ENCODE results near the gene TMC7.
"Not testable (repeated sequence)": the region's sequence is repeated elsewhere in the genome, so short reads cannot be mapped to it uniquely, and the experiment has no call there.

The TMC7 gene

GRCh38 chr16:18983565-18984434 lies at the start of gene TMC7:
TMC7 (plus strand) TSS chr16:18983934; CDS start chr16:18984064, 130 bp downstream.
- DNase-seq: peak; percentile 38

- DNase-seq: no peak
These were observed 46.9 kb upstream of the TMC7 start for GRCh38 chr16:18936727-18937340.

DNA sequence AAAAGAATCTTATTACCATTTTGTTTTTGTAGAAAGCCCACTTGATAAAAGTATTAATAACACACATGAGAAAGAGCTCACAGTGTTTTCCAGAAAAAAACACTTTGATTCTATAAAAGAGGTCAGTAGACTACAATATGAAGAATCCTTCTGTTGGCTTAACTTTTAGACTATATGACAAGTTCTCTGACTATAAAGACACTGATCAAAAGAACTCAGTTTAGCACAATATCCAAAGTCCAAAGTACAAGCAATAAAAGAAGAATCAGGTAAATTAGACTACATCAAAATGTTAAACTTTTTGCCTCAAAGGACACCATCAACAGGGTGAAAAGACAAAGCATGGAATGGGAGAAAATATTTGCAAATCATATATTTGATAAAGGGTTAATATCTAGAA lies 46.3 kb upstream of the TMC7 start:
- no peak for DNase-seq

GRCh38 chr16:18938986-18939385 lies 44.7 kb upstream of the TMC7 start:
- DNase-seq: no peak

GRCh38 chr16:18941471-18941870 lies 42.3 kb upstream of the TMC7 start:
- no peak for DNase-seq

DNA sequence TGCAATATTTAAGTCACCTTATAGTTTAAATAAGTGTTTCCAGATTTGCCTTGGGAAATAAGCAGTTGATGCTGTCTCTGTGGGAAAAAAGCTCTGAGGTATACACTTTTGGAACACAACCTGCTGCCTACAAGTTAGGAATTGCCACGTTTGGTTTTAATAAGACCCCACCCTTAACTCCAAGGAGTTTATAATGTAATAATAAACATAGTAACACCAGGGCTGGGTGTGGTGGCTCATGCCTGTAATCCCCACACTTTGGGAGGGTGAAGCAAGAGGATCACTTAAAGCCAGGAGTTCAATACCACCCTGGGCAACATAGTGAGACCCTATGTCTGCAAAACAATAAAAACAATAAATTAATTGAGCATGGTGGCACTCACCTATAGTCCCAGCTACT lies 41.7 kb upstream of the TMC7 start:
- no peak for DNase-seq

DNA sequence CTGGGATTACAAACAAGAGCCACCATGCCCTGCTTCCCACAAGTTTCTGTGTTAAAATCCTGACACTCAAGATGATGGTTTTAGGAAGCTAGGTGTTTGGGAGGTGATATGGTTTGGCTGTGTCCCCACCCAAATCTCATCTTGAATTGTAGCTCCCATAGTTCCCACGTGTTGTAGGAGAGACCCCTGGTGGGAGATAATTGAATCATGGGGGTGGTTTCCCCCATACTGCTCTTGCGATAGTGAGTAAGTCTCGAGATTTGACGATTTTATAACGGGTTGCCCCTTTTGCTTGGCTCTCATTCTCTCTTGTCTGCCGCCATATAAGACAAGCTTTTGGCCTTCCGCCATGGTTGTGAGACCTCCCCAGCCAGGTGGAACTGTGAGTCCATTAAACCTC lies 40.3 kb upstream of the TMC7 start:
- no peak for DNase-seq

DNA sequence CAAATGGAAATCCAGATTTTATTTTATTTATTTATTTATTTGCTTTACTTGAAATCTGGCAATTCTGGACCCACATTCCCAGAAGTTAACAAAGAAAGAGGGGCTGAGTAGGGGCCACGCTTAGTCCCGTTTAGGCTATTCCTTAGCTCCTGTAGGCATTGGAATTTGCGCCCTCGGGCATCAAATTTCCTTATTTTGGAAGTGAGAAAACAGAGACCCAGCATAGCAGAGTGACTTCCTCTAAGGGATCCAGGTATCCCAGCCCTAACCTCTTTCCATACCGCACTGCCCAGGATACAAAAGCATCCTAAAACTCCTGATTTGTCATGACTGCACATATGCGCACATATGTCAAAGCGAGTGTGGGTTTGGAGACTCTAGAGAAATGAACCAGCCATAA lies 38.5 kb upstream of the TMC7 start:
- DNase-seq: no peak

DNA sequence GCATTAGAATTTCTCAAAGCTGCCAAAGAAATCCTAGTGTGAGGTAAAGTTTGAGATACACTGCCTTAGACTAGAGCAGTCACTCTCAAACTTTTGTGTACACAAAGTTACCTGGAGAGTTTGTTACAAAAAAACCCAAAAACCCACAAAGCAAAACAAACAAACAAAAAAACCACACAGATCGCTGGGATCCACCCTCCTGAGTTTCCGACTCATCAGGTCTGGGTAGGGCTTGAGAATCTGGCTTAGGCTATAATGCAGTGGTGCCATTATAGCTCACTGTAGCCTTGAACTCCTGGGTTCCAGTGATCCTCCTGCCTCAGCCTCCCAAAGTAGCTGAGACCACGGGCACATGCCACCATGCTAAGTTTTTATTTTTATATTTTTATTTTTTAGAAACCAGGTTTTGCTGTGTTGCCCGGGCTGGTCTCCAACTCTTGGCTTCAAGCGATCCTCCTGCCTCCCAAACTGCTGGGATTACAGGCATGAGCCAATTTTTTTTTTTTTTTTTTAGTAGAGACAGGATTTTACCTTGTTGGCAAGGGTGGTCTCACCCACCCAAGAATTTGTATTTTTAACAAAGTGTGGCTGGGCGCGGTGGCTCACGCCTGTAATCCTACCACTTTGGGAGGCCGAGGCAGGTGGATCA lies 35.2 kb upstream of the TMC7 start:
- DNase-seq: no peak

DNA sequence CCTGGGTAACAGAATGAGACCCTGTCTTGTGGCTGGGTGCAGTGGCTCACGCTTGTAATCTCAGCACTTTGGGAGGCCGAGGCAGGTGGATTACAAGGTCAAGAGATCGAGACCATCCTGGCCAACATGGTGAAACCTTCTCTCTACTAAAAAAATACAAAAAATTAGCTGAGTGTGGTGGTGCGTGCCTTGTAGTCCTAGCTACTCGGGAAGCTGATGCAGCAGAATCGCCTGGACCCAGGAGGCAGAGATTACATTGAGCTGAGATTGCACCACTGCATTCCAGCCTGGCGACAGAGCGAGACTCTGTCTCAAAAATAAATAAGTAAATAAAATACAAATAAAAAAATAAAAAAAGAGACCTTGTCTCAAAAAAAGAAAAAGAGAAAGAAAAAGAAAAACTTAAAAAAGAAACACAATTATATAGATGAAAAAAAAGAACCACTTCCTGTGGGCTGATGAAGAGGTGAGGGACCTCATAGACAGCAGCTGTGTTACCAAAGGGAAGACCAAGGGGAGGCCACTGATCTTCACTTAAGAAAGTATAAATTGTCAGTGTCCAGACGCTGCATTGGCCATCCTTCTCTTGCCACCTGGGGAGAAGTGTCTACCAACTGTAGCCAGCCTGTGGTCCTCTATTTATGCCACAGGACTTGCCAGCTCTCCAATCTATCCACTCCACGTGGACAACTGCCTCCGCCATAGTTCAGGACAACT lies 33.1 kb upstream of the TMC7 start:
- DNase-seq: no peak

DNA sequence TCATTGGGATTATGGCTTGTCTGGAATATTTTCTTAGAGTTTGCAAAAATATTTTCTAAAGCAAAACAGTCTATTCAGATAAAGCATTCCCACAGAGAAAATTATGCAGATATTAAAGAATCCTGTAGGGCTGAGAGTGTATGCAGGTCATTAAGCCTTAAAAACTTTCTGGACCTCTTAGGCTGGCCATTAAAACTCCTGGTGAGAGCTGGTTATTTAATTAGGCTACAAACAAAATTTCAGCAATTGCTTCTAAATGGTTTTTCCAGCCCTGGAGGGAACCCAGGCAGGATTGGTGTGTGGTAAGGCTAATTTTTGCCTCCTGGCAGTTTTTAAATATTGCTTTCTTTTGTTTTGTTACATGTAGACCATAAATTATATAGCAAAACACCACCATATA lies 30.2 kb upstream of the TMC7 start:
- no peak for DNase-seq

- DNase-seq: not testable (repeated sequence)
These were observed 27.7 kb upstream of the TMC7 start for GRCh38 chr16:18955874-18956580.

DNA sequence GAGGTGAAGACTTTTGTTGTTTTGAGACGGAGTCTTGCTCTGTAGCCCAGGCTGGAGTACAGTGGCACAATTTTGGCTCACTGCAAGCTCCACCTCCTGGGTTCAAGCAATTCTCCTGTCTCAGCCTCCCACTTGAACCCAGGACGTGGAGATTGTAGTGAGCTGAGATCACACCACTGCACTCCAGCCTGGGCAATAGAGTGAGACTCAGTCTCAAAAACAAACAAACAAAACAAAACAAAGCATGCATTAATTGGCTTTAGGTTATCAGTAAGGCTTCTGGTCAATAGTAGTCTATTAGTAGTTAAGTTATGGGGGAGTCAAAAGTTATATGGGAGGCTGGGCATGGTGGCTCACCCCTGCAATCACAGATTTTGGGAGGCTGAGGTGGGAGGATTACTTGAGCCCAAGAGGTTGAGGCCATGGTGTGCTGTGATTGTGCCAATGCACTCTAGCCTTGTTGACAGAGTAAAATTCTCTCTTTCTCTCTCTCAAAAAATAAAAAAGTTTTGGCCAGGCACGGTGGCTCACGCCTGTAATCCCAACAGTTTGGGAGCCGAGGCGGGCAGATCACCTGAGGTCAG lies 27.0 kb upstream of the TMC7 start:
- not testable (repeated sequence) for DNase-seq

DNA sequence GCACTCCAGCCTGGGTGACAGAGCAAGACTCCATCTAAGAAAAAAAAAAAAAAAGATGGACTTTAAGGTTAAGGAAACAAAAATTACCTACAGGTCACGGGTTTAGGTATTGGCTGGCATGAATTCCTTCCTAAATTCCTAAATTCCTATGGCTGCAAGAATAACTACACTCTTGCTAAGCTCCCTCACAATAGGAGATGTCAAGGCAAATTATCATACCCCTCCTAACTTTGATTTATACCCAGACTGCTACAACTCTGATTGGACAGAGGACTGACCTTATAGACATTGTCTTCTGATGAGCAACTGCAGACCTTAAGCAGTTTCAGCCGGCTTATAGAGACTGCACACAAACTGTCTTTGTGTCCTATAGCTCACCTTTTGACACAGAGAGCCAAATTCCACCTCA lies 25.1 kb upstream of the TMC7 start:
- DNase-seq: no peak

DNA sequence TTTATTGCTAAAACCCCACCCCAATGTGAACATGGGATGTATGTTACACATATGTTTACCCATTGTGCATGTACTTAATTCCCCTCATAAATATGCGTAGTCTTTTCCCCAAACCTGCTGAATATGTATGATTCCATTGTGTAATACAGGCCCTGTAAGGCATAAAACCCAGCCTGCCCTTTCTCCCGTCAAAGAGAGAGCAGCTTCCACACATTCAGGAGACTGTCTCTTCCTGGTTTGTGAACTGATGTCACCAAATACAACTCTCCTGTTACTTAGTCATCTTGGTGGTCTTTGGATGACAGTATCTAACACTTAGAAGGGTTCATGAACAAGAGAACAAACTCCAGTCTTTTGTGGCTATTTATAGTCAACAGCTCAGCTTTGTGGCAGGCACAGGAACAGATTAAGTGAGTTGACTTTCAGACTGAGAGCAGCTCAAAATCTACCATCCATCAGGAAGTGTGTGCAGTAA lies 24.7 kb upstream of the TMC7 start:
- DNase-seq: no peak

DNA sequence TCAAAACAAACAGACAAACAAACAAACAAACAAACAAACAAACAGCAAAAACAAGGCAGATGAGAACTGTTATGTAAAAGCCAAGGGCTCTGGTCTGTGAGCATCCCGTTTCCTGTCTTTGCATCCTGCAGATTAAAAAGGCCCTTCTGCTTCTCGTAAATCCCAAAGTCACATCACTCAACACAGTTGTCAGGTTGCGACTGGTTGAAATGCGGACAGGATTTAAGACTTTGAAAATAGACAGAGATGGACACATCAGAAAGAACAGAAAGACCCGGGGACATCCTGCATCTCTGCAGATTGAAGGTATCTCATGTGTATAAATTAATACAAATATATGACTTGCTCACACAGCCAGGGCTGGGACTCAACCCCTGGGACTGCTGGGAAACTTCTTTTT lies 18.2 kb upstream of the TMC7 start:
- no peak for DNase-seq

- no peak for DNase-seq
These were observed 16.9 kb upstream of the TMC7 start for GRCh38 chr16:18966791-18967190.

DNA sequence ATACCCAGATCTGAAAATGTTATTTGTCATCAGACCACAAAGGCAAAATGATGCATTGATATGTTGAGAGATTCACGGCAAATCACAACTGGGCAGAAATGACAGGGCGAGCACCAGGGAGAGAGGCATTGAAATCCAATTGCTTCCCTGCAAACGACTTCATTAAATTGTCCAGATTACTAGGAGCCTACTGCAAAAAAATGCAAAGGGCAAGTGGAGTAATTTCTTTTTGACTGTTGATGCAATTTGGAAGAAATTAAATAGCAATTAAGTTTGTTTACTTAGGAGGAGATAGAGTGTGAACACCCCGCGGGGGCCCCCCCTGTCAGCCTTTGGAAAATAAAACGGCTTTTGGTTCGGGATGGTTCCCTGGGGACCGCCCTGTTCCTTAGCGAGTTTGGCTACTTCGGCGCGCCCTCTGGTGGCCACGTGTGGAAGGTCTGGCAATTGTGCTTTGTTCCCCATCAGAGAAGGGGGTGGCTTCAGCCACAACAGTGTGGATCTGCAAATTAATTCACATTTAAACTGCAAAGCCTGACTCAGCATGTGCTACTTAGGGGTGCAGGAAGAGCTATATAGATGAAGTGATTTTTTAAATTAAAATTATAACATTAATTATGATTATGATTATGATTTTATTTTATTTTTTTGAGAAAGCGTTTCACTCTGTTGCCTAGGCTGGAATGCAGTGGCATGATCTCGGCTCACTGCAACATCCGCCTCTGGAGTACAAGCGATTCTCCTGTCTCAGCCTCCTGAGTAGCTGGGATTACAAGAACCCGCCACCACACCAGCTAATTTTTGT lies 14.5 kb upstream of the TMC7 start:
- peak; percentile 73 for DNase-seq

DNA sequence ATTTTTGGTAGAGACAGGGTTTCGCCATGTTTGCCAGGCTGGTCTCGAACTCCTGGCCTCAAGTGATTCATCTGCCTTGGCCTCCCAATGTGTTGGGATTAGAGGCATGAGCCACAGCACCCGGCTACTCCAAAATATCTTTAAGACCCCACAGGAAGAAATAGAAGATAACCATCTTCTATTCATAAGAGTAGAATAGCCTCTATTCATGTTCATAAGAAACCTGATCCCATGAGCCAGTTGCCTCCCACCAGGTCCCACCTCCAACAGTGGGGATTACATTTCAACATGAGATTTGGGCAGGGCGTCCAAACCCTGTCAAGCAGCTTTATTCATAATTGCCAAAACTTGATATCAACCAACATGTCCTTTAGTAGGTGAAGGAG lies 13.9 kb upstream of the TMC7 start:
- no peak for DNase-seq

DNA sequence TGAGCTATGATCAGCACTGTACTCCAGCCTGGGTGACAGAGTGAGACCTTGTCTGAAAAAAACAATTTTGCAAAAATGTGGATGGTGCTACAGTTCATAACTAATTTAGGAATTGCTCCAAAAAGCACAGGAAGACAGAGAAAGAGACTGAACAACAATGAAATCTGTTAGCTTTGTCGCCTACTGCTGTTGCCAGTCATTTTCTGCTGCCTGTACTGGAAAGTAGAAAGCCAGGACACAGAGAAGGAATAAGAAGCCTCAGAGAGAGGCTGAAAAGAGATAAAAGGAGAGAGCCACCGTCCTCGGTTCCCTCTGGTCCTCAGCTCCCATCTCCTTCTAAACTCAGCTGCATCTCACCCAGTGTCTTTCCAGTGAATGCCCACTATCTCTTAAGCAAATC lies 8.6 kb upstream of the TMC7 start:
- DNase-seq: no peak

GRCh38 chr16:18979936-18980335 lies 3.8 kb upstream of the TMC7 start:
- DNase-seq: no peak
